CD4-positive, alpha-beta T cell treated with Interleukin-4 for 4 hours (primary cell): ENCODE data around the gene DIRAS2.

ENCODE experiments used
- DNase-seq: peaks from one replicate; pipeline ENCODE4 v3.0.0-alpha.2; 2020

The DIRAS2 gene

DNA sequence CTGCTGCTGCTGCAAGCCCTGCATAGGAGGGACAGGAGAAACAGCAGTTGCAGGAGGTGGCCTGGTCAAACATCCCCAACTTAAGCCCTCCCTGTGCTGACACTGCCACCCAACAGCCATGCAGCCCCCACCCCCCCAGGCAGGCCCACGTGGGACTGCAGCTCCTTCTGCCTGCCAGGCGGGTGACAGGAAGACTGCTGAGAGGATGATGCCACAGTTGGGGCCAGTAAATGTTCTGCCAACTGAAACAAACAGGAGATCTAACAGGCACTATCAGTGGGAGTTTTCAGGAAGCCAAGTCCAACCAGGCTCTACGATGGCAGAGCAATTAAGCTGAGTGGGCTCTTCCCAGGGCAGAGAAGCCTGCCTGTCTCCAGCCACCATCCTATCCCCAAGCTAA lies 31.1 kb downstream of the DIRAS2 start:
- DNase-seq, result no peak

DNA sequence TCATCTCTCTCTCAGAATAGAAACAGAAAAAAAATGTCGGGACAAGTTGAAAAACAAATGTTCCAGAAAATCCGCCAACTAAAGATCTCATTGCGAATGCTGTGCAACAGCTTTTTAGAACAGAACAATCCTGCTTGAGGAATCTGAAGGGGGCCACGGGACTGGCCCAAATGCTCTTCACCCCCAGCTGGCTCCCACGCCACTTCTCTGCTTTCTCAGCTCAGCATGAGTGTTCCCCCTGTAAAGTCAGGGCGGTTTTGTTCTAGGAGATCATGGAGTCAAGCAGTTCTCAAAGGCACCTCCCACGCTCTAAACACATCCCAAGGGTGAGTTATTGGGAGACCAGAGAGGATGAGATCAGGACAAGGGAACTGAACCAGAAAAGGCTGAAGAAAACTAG lies 31.5 kb downstream of the DIRAS2 start:
- no peak for DNase-seq

DNA sequence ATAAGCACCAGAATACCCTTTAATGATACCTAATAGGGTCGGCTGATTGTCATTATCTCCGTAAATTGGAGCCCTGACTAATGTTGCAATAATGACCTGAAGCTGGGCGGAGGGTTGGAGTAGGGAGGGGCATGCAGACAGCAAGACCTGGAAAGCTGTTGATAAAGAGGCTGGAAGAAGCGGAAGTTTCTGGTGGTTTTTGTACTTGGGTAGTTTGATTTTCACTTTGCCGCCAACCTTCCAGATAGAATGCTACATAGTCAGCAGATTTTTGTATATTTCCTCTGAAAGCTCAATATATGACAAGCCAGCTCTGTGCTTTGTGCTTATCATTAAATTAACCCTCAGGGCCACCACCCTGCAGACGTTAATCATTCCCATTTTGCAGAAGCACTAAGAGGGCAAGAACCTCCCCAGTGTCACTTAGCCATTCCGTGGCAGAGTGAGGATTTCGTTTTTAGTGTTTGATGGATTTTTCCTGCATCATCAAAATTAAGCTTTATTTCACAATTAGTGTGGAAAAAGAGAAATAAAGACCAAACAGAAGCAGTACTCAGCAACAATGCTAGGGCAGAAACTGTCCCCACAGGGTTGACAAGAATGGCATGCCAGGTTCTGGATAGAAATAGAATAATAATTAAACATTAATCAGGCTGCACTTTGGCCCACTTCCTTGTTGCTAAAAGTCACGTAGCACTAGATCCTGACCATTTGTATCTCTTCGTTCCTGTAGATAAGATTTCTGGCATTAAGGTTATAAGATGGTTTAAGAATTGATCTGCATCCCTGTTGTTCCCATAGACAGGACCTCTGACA lies 34.7 kb downstream of the DIRAS2 start:
- no peak for DNase-seq

DNA sequence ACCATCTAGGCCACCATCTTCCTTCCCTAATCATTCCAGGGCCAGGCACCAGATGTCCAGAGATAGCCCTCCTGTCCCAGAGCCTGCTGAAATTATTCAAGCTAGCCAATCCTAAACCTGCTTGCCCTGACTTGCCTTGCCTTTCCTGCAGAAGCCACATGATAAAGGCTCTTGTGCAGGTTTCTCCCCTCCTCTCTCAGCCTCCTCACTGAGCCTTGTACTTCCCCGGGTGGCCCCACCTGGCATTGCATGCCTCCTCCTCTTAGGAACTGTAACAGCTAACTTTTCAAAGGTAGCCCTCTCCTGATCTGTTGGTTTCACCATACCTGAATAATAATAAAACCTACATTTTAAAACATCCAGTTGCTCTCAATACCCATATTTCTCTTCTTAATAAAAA lies 42.6 kb downstream of the DIRAS2 start:
- no peak for DNase-seq

DNA sequence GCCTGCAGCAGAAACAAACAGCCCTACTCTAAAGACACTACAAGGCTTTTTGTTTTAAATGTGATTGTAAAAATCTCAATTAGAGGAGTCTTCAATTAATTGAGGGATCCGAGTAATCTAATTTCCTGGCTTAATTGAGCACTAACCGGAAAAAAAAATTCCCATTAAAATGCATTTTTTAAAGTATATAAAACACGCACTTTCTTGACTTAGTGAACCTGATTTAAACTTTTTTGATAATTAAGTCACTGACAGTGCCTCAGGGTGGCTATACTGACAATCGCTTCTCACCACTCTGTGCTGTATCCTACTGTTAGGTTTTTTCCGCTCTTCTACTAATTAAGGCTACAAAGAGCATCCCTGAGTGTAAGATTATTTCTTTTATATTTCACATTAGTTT lies 44.4 kb downstream of the DIRAS2 start:
- DNase-seq, result no peak

DNA sequence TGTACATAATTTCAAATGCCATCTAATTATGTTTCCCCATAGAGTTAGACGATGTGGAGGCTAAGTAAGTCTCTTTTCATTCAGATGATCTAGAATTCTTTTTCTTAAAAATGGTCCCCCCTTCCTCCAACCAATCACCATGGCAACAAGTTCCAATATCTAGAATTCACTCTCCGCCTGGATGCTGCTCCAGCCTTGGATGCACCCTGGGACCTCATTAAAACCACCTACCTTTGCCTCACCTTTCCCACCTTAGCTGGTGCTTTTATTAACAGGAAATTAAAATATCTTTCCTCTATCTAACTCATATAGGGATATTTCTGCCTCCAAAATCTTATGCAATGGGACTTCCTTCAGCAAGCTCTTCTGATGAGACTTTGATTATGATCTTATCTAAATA lies 49.0 kb downstream of the DIRAS2 start:
- no peak for DNase-seq

DNA sequence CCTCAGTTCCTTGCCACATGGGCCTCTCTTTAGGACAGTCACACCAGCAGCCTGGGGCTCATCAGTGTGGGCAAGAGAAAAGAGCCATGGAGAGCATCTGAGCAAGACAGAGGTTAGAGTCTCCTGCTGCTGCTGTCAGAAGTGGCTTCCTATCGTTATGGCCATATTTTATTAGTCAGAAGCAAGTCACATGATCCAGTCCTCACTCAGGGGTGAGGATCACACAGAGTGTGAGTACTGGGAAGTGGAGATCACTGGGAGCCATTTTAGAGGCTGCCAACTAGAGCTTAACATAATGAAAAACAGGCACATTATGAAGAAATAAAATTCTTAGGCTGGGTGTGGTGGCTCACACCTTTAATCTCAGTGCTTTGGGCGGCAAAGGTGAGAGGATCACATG lies 62.0 kb downstream of the DIRAS2 start:
- DNase-seq, result no peak

DNA sequence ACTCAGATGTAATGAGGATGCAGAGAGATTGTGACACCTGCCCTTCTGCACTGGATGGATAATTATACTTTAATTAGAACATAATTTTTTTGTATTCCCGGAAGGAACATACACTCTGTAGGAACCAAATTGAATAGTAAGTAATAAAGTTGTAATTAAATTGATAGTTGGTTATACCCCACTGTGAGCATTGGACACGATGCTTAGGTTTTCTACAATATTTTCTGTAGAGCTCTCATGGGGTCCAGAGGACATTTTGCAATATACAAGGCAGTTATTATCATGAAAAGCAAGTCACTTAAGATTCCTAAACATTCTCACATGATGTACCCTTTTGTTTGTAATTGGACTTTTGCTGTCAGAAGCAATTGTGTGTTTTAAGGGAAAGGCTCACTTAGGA lies 63.4 kb downstream of the DIRAS2 start:
- no peak for DNase-seq

DNA sequence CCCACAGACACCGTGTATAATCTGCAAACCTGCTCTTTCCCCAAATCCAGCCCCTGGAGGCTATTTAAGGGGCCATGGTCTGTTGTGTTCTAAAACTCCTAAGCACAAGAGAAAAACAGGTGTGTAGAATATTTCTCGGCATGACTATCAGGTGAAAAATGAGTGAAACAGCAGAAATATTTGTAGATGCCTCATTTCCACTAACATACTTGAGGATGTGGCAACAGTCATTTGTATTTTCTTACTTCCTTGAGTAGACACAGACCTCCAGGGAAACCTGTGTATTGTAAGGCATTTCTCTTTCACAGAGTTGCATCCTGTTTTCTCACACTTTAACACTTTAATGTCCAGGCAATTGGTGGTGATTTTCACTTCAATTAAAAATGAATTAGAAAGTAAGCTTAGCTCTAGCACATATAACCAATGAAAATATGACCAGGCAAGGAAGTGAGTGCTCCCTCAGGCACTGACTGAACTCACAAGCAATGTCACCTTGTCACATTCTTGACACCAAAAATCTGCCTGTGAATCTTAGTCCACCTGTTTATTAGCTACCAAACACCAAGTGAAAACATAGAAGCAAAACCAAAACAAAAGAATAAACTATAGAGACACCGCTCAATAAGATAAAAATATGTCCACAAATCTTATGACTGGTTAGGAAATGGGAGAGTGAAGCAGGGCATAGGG lies 64.4 kb downstream of the DIRAS2 start:
- no peak for DNase-seq

DNA sequence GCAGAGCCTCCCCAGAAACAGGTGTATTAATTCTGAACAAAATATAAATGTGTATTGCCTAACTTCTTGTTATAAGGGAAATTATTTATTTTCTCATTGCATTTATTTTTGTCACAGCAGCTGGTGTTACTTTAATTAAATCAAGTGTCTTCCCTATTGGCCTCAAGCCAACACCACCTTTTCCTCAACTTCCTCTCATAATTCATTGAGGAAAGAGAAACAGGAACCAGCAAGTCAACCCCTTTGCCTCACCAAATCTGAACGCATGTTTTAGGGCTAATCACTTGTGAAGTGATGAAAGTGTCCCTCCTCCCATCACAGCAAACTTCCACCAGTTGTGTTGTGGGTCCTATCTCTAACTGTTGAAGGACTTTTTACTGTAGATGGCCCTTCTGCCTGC lies 73.1 kb downstream of the DIRAS2 start:
- DNase-seq, result peak; percentile 5

DNA sequence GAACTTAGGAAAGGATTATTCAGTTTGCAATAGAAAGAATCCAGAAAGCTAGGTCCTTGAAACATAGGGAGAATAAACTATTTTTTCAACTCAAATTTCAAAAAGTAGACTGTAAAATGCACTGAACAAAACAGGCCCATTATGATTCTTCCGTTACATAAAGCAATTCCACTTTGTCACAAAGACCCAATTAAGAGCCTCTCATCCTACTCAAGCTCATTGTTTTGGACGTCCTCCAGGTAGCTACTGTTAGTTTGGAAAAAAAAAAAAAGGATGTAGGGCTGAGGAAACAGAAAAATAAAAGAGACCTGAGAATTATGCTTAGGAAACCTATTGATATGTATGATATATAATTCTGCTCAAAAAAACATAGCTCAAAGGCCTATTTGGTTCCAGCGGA lies 74.0 kb downstream of the DIRAS2 start:
- no peak for DNase-seq

DNA sequence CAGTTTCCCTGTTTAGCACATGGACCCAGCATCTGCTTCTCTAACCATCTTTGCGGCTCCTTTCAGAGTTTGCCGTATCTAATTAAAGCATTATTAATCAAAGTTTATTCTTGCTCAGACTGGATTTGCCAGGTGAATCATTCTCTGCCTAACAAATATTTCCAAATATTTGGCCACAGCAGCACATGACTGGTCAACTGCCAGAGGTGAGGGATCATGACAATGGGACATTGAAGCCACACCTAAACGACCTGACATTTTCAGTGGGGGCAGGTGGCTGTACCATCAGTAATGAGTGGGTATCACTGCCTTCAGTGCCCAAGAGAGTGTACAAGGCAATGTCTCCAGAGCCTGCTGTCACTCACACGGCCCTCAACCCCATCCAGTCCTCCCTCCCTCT lies 80.4 kb downstream of the DIRAS2 start:
- no peak for DNase-seq
